HS-27A (cell line): ENCODE results near the gene HGFAC.
A peak's percentile ranks its signal among the peaks of the same experiment; 100 is the strongest.

Experiments used
- DNase-seq: peaks from one replicate; pipeline ENCODE4 v3.0.0-alpha.2; 2012; ENCODE audit warnings: low read depth, missing footprints

Gene HGFAC

DNA sequence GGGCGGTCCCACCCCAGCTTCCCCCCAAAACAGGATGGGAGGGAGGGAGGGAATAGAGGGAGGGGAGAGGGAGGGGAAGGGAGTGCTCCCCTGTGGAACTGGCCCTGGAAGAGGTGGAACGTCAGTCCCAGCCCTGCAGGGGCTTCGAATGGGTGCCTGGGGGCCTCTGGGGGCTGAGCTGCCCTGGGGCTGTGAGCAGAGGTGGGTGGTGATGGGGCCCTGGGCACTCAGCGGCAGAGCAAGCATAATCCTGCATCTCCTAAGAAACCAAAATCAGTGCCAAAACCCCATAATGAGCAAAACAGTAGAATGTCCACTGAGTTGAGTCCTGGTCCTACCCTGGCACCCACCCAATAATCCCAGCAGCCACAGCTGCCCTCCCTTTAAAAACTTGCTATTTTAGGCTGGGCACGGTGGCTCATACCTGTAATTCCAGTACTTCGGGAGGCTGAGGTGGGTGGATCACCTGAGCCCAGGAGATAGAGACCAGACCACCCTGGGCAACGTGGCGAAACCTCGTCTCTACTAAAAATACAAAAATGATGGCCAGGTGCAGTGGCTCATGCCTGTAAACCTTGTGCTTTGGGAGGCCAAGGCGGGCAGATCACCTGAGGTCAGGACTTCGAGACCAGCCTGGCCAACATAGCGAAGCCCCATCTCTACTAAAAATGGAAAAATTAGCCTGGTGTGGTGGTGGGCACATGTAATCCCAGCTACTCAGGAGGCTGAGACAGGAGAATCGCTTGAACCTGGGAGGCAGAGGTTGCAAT, 32.4 kb downstream of the HGFAC start:
- no peak for DNase-seq

- DNase-seq, result no peak
Measured at GRCh38 chr4:3475041-3475712, 33.4 kb downstream of the HGFAC start.

DNA sequence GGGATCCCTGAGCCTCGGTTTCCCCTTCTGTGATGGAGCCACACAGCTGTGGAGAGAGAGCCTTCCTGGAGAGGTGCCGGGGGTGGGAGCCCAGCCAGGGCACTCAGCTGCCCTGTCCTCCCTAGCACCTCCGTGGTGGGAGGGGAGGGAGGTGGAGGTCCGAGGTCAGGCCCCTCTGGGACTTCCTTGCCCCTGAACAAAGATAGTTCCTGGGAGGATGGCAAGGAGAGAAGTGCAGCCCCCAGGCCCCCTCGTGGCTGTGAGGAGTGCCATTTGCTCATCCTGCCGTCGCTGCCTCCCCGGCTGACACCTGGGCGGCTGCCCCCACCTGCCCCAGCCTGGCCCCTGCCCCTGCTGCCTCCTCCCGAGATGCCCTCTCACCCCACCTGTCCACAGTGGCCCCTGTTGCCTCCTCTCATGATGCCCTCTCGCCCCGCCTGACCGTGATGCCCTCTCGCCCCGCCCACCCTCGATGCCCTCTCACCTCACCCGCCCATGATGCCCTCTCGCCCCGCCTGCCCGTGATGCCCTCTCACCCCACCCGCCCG, 34.0 kb downstream of the HGFAC start:
- DNase-seq, result no peak

- no peak for DNase-seq
Measured at GRCh38 chr4:3476341-3476747, 34.6 kb downstream of the HGFAC start.

DNA sequence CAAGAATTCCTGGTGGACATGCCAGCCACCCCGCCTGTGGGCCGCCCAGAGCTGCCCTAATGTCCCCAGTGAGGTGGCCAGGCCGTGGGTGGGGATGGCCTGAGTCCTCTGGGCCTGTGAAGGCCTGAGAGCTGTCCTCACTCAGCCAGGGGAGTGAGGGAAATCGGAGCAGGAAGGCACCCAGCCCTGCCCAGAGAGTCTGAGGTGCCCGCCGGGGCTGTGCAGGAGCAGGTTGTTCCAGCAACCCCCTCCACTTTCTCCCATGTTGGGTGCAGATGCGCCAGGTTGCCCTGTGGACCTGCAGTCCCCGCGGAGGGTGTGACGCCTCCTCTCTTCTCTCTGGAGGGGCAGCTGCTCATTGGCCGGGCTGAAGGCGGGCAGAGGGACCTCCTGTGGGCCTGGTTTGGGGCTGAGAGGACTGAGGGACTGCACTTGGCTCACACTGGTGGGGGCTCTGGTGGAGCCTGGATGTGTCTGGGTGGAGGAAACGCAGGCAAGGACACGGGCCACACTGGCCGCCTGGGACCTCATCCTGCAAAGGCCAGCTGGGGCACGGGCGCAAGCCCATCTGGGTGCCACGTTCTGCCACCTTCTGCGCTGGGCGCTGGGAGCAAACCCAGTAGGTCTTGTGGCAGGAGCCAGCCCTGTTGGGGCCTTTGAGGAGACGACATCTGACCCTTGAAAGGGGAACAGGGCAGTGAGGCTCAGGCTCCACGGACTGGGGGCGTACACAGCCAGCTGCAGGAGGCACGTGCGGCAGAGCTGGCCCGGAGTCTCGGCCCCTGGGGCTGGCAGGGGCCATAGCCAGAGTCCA, 35.4 kb downstream of the HGFAC start:
- no peak for DNase-seq

- no peak for DNase-seq
Measured at GRCh38 chr4:3477750-3478430, 36.1 kb downstream of the HGFAC start.

DNA sequence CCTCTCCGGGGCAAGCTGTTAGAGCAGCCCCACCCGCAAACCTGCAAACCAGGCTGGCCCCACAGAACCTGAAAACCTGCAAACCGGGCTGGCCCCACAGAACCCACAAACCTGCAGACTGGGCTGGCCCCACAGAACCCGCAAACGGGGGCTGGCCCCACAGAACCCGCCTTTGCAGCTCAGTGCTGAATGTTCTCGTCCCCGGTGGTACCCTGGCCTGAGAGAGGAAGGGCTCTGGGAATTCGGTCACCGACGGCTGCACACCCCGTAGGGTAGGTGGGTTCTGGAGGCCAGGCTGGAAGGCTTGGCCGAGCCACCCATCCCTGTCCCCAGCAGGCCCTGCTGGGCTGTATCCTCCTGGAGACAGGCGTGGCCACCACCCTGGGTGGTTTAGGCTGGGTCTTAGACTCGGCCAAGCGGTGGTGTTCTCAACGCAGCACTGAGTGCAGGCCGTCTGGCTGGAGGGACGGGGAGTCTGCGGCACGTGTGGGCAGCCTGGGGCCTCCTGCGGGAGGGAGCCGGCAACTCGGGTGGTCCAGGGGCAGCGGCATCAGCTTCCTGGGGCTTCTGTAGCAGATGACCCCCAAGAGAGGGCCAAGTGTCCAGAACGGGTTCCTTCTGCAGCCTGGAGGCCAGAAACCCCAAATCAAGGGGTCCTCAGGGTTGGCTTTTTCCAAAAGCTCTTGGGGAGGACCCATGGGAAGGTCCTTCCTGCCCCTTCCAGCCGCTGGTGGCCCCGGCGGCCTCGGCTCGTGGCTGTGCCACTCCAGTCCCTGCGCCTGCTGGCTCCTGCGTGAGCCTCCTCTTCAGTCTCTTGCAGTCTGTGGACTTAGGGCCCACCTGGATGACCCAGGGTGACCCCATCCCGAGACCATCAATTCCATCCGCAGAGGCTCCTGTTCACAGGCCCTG, 36.9 kb downstream of the HGFAC start:
- no peak for DNase-seq

DNA sequence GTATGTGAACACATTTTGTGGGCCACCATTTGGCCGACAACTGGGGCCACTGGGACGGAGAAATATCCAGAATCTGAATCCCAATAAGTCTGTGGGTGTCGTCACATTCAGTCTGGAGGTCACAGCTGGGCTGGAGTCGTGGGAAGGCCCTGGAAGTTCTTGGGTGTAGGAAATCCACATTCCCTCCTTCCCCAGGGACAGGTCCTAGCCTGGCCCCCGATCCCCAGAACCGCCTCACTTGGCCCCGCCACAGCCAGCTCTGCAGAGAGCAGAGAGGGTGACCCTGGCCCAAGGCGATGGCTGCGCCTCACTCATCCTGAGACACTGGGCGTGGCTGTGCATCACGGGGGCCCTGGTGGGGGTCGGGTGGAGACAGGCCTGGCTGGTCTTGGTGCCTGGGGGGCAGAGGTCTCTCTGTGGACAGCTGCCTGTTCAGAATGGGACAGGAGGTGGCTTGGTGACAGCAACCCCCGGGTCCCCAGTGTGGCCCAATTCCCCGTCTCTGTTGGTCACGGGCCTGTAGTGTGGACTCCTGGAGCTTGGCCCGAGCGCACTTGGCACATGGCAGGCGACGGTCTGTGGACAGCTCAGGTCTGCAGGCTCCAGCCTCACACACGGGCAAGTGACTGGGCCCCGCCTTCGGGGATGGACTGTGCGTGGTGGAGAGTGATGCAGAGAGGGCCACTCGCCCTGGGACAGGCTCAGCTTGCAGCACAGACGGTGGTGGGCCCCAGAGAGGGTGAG, 37.8 kb downstream of the HGFAC start:
- DNase-seq, result no peak

DNA sequence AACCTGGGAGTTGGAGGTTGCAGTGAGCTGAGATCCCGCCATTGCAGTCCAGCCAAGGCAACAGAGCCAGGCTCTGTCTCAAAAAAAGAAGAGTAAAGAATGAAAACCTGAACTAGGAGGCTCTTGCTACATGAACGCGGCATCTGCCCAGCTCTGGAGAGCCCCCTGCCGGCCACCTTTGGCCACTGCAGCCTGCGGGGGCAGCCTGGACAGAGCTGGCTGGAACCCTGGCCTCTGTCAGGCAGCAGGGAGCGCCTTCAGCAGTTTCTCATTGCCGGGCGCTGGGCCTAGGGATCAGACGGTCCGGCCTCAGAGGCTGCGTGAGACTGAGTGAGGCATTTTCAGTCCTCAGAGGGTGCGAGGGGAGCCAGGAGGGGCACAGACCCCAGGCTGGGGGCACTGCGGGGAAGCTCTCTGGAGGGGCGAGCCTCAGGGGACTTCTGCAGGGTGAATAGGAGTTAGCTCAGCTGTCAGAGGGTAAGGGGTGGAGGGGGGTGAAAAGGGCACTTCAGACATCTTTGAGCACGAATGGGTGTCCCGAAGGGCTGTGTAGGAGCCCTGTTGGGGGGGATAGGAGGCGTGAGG, 38.9 kb downstream of the HGFAC start:
- DNase-seq, result peak; percentile 64

GRCh38 chr4:3481113-3481531, 39.4 kb downstream of the HGFAC start:
- DNase-seq, result no peak

DNA sequence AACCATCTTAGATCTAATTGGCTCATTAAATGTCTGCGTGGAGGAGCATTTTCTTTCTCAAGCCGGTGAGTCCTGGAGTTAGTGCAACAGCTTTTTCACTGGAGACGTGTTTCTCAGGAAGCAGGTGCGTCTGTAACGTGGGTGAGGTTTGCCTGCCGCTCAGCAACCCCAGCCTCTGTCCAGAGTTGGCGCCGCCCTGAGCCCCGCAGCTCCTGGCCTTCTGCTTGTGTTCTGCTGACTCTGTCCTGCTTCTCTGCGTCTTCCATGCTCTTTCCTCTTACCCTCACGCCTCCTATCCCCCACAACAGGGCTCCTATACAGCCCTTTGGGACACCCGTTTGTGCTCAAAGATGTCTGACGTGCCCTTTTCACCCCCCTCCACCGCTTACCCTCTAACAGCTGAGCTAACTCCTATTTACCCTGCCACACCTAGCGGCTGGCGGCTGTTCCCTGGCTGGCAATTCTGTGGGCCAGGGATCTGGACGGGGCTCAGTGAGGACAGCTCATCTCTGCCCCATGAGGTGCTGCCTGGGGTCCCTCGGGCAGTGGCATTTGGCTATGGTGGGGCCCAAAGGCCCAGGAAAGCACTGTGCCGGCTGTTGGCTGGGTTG, 40.1 kb downstream of the HGFAC start:
- DNase-seq, result no peak

DNA sequence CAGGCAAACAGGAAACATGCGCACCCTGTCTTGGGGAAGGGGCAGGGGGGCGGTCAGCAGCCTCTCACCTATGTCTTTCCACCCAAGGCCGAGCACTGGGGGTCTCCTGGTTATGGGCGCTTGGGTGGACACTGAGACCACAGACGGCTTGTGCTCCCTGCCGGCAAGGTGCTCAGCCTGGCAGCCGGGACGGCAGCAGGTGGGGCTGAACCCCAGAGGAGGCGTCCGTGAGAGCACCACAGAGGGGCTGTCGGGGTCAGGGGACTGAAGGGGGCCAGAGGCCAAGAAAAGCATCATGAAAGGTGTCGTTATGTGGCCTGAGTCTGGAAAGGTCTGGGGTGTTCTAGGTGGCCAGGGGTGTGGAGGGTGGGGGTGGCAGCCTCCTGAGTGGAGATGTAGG, 40.9 kb downstream of the HGFAC start:
- no peak for DNase-seq

- DNase-seq, result no peak
Measured at GRCh38 chr4:3483471-3483921, 41.7 kb downstream of the HGFAC start.

GRCh38 chr4:3484057-3484973, 42.5 kb downstream of the HGFAC start:
- no peak for DNase-seq

- no peak for DNase-seq
Measured at GRCh38 chr4:3485011-3485791, 43.4 kb downstream of the HGFAC start.

DNA sequence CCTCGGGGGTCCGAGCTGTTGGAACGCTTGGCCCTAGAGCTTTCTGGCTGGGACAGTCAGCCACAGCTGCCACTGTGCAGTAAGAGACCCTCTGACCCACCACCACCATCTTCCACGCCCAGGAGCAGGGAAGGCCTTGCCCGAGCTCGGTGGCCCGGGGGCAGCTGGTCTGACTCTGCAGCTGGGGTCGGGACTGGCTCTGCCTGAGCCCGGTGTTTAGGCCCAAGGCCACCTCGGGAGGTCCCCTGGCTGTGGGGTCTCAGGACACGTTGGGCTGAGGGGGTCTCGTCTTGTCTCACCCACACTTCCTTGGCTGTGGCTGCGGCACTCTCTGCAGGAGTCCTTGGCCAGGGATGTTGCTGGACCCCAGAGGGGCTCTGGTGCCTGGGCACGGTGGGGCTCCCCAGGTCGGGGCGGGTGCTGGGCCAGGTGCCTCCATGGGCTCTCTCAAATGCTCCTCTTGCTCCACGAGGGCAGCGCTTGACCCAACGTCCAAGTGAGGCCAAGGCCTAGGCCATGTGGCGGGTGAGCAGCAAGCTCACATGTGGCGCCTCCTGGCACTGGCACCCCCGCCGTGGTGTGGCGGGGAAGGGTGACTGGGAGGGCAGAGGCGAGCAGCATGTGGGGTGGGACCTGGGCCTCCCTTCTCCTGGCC, 44.2 kb downstream of the HGFAC start:
- DNase-seq, result no peak
